ENCODE measurements around the gene AFF3.

DNA sequence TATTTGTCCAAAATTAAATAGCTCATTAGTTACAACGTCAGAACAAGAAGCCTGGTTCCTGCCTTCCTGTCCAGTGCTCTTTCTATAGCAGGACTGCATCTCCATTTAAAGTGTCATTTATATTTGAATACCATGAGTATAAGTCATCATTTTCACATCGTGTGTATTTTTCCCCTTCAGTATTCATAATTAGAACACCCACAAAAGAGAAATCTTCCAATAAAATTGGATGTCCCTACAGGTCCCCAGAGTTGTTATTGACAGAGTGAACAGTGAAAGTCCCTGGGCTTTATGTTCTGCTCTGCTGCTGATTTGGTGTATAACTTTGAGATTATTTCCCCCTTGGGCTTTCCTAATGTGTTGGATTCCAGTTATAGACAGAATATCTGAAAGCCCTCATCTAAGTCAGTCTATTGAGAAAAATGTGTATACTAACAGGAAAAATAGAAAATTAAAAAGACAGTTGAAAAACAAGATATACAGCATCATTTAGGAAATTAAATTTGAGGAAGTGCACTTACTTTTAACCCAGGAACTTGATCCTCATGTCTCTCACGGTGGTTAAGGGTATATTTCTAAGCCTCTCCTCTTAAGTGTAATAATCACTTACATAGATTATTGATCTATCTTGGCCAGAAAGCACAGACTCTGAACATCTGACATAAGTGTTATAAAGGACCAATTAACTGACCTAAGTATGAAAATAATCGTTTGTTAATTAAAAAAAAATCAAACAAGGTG is 637.4 kb downstream of the AFF3 start:
- TF ChIP-seq, protein P1, sequence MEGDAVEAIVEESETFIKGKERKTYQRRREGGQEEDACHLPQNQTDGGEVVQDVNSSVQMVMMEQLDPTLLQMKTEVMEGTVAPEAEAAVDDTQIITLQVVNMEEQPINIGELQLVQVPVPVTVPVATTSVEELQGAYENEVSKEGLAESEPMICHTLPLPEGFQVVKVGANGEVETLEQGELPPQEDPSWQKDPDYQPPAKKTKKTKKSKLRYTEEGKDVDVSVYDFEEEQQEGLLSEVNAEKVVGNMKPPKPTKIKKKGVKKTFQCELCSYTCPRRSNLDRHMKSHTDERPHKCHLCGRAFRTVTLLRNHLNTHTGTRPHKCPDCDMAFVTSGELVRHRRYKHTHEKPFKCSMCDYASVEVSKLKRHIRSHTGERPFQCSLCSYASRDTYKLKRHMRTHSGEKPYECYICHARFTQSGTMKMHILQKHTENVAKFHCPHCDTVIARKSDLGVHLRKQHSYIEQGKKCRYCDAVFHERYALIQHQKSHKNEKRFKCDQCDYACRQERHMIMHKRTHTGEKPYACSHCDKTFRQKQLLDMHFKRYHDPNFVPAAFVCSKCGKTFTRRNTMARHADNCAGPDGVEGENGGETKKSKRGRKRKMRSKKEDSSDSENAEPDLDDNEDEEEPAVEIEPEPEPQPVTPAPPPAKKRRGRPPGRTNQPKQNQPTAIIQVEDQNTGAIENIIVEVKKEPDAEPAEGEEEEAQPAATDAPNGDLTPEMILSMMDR (IDR thresholded peaks at IDR 0.05) = no peak
- TF ChIP-seq POLR2A (IDR thresholded peaks at IDR 0.05) = no peak

All from lower leg skin (tissue), 3 donors.